Central memory CD8-positive, alpha-beta T cell (primary cell): ENCODE measurements around the gene PEX14.
A peak's percentile ranks its signal among the peaks of the same experiment; 100 is the strongest.
"Not testable (repeated sequence)": the region's sequence is repeated elsewhere in the genome, so short reads cannot be mapped to it uniquely, and the experiment has no call there.

Source experiments
- ATAC-seq: fragments of 150-1000 bp; cut with Tn5 transposase; replicated peaks from 2 replicates; pipeline ENCODE4 v1.10.0; 2022; ENCODE audit warnings: mild to moderate bottlenecking, moderate FRiP score, moderate number of reproducible peaks; ENCODE audit not compliant: poor library complexity, severe bottlenecking; ENCODE audit errors: extremely low read depth
- DNase-seq, 2 donors: peaks; one replicate each; pipeline ENCODE4 v3.0.0; 2021; ENCODE audit warnings: low spot score in 2 of 2
- H3K27ac Mint-ChIP-seq: one replicate; pipeline ENCODE4 v1.8.0; 2022; ENCODE audit warnings: low read depth, mild to moderate bottlenecking, moderate library complexity, mixed read lengths
- H3K27me3 Mint-ChIP-seq: one replicate; pipeline ENCODE4 v1.8.0; 2022; ENCODE audit warnings: mixed read lengths
- H3K36me3 Mint-ChIP-seq: one replicate; pipeline ENCODE4 v1.8.0; 2022; ENCODE audit warnings: mild to moderate bottlenecking, moderate library complexity, mixed read lengths; ENCODE audit not compliant: insufficient read depth
- H3K4me1 Mint-ChIP-seq: one replicate; pipeline ENCODE4 v1.8.0; 2022; ENCODE audit warnings: mixed read lengths
- H3K4me3 Mint-ChIP-seq: one replicate; pipeline ENCODE4 v1.8.0; 2022; ENCODE audit warnings: mild to moderate bottlenecking, moderate library complexity, mixed read lengths
- H3K9me3 Mint-ChIP-seq: one replicate; pipeline ENCODE4 v1.8.0; 2022; ENCODE audit warnings: mixed read lengths

PEX14 gene

GRCh38 chr1:10489291-10490055 is 14.7 kb downstream of the PEX14 start:
- Mint-ChIP-seq H3K27ac (peak overlapping the region; percentile 69), H3K9me3 (no peaks in the 10 kb centered on the region), H3K36me3 (peaks cover 13% of the 10 kb centered on the region), H3K27me3 (no peaks in the 10 kb centered on the region), H3K4me3 (no peak overlapping the region), H3K4me1 (peaks cover 20% of the 10 kb centered on the region)
- DNase-seq (no peak), ATAC-seq (no peak)

GRCh38 chr1:10490286-10490970 is 15.7 kb downstream of the PEX14 start:
- H3K9me3 Mint-ChIP-seq = no peaks in the 10 kb centered on the region
- H3K27me3 Mint-ChIP-seq = no peaks in the 10 kb centered on the region
- no peak overlapping the region for H3K4me3 Mint-ChIP-seq
- peaks cover 12% of the 10 kb centered on the region for H3K36me3 Mint-ChIP-seq
- ATAC-seq (no peak), DNase-seq (no peak)
- peaks cover 22% of the 10 kb centered on the region for H3K4me1 Mint-ChIP-seq
- no peak overlapping the region for H3K27ac Mint-ChIP-seq

- DNase-seq (no peak), ATAC-seq (no peak)
- Mint-ChIP-seq H3K4me1 (peaks cover 39% of the 10 kb centered on the region), H3K27me3 (no peaks in the 10 kb centered on the region), H3K36me3 (peaks cover 10% of the 10 kb centered on the region), H3K27ac (no peak overlapping the region), H3K9me3 (no peaks in the 10 kb centered on the region), H3K4me3 (peak overlapping the region; percentile 86)
These were observed 19.6 kb downstream of the PEX14 start for GRCh38 chr1:10494418-10494753.

- no peaks in the 10 kb centered on the region for H3K9me3 Mint-ChIP-seq
- H3K27ac Mint-ChIP-seq = peak overlapping the region; percentile 74
- peak overlapping the region; percentile 86 for H3K4me3 Mint-ChIP-seq
- ATAC-seq = peak; percentile 87
- H3K36me3 Mint-ChIP-seq = peaks cover 10% of the 10 kb centered on the region
- H3K27me3 Mint-ChIP-seq = no peaks in the 10 kb centered on the region
- peak; percentile 72 to 75 for DNase-seq
- peaks cover 39% of the 10 kb centered on the region for H3K4me1 Mint-ChIP-seq
These were observed 20.2 kb downstream of the PEX14 start for GRCh38 chr1:10494754-10495474.

- DNase-seq (no peak), ATAC-seq (no peak)
- H3K4me1 Mint-ChIP-seq = peaks cover 39% of the 10 kb centered on the region
- H3K9me3 Mint-ChIP-seq = no peaks in the 10 kb centered on the region
- H3K36me3 Mint-ChIP-seq = peaks cover 12% of the 10 kb centered on the region
- H3K4me3 Mint-ChIP-seq = peak overlapping the region; percentile 86
- H3K27ac Mint-ChIP-seq = peak overlapping the region; percentile 74
- H3K27me3 Mint-ChIP-seq = no peaks in the 10 kb centered on the region
These were observed 20.7 kb downstream of the PEX14 start for GRCh38 chr1:10495475-10495817.

GRCh38 chr1:10495952-10496351 is 21.2 kb downstream of the PEX14 start:
- ATAC-seq = no peak

GRCh38 chr1:10497109-10497508 is 22.4 kb downstream of the PEX14 start:
- no peaks in the 10 kb centered on the region for H3K9me3 Mint-ChIP-seq
- ATAC-seq (no peak), DNase-seq (no peak)
- H3K27me3 Mint-ChIP-seq = no peaks in the 10 kb centered on the region
- peaks cover 39% of the 10 kb centered on the region for H3K4me1 Mint-ChIP-seq
- H3K27ac Mint-ChIP-seq = peak overlapping the region; percentile 82
- H3K36me3 Mint-ChIP-seq = peaks cover 13% of the 10 kb centered on the region
- H3K4me3 Mint-ChIP-seq = no peak overlapping the region

More at GRCh38 chr1:10495952-10496351, 21.2 kb downstream of the PEX14 start:
- peak overlapping the region; percentile 86 for H3K4me3 Mint-ChIP-seq
- H3K36me3 Mint-ChIP-seq = peaks cover 13% of the 10 kb centered on the region
- no peak for DNase-seq
- H3K9me3 Mint-ChIP-seq = no peaks in the 10 kb centered on the region
- H3K27me3 Mint-ChIP-seq = no peaks in the 10 kb centered on the region
- H3K27ac Mint-ChIP-seq = no peak overlapping the region
- H3K4me1 Mint-ChIP-seq = peaks cover 39% of the 10 kb centered on the region

- H3K27ac Mint-ChIP-seq = peak overlapping the region; percentile 81
- no peak for ATAC-seq
- no peak overlapping the region for H3K4me3 Mint-ChIP-seq
These were observed 23.5 kb downstream of the PEX14 start for GRCh38 chr1:10498231-10498630.

GRCh38 chr1:10502206-10502605 is 27.5 kb downstream of the PEX14 start:
- peaks cover 5% of the 10 kb centered on the region for H3K36me3 Mint-ChIP-seq
- no peak overlapping the region for H3K27ac Mint-ChIP-seq
- no peaks in the 10 kb centered on the region for H3K27me3 Mint-ChIP-seq
- ATAC-seq = no peak
- H3K4me3 Mint-ChIP-seq = no peak overlapping the region
- H3K4me1 Mint-ChIP-seq = peaks cover 18% of the 10 kb centered on the region
- H3K9me3 Mint-ChIP-seq = no peaks in the 10 kb centered on the region
- DNase-seq = no peak

More at GRCh38 chr1:10498231-10498630, 23.5 kb downstream of the PEX14 start:
- no peak for DNase-seq
- no peaks in the 10 kb centered on the region for H3K27me3 Mint-ChIP-seq
- H3K9me3 Mint-ChIP-seq = no peaks in the 10 kb centered on the region
- peaks cover 34% of the 10 kb centered on the region for H3K4me1 Mint-ChIP-seq
- H3K36me3 Mint-ChIP-seq = peaks cover 10% of the 10 kb centered on the region

GRCh38 chr1:10504249-10504648 is 29.5 kb downstream of the PEX14 start:
- ATAC-seq (no peak), DNase-seq (no peak)
- Mint-ChIP-seq H3K36me3 (peaks cover 5% of the 10 kb centered on the region), H3K4me1 (peaks cover 14% of the 10 kb centered on the region), H3K27ac (no peak overlapping the region), H3K27me3 (no peaks in the 10 kb centered on the region), H3K4me3 (no peak overlapping the region), H3K9me3 (no peaks in the 10 kb centered on the region)

- not testable (repeated sequence) for H3K4me3 Mint-ChIP-seq, DNase-seq, H3K9me3 Mint-ChIP-seq, ATAC-seq, H3K27me3 Mint-ChIP-seq, H3K36me3 Mint-ChIP-seq
- Mint-ChIP-seq H3K27ac (peak overlapping the region; percentile 54), H3K4me1 (peaks cover 24% of the 10 kb centered on the region)
These were observed 31.4 kb downstream of the PEX14 start for GRCh38 chr1:10506046-10506676.

GRCh38 chr1:10506677-10507047 is 31.9 kb downstream of the PEX14 start:
- Mint-ChIP-seq H3K36me3 (peaks cover 4% of the 10 kb centered on the region), H3K27ac (peak overlapping the region; percentile 54), H3K4me3 (no peak overlapping the region), H3K4me1 (peaks cover 29% of the 10 kb centered on the region), H3K27me3 (no peaks in the 10 kb centered on the region), H3K9me3 (no peaks in the 10 kb centered on the region)
- ATAC-seq = no peak
- DNase-seq = no peak
